ENCODE data around the gene COL12A1.

Gene COL12A1

DNA sequence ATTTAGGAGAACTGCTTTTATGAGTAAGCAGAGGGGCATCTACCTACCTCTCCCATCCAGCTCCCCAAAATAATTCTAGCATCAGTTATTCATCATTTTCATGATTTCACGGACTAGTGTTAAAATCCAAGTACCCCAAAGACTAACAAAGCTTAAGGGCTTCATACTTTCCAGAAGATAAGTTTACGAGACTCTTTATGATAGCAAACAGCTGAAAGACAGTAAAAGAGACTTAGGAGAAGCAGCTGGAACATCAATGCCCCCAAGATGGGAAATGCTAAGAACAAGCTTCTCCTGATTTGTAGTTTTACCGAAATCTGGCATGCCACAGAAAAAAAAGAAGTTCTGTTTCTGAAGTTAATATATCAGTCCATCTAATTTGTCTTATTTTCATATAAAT lies 70.0 kb downstream of the COL12A1 start:
- no peak for DNase-seq

DNA sequence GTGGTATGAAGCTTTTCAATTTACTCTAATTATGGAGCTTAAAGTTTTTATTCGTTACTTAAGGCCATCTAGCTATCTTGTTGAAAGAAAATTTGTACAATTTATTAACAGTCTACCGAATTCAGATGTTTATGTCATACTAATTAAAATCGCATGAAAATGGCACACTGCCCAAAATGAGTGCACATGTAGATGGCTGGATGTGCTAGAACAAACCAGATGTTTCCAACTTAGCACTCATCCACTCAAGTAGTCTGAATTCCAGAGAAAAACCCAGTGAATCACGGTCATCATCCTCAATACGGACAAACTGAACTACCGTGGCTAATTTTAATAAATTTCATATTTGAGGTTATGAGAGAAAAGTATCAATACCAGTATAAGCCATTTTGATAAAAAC lies 70.4 kb downstream of the COL12A1 start:
- DNase-seq: no peak

- DNase-seq: peak; percentile 76
Observed at GRCh38 chr6:75130784-75131183, 75.1 kb downstream of the COL12A1 start.

- DNase-seq: peak; percentile 15
Observed at GRCh38 chr6:75128878-75129570, 76.8 kb downstream of the COL12A1 start.

GRCh38 chr6:75126518-75126917 lies 79.3 kb downstream of the COL12A1 start:
- DNase-seq: no peak

GRCh38 chr6:75124983-75125382 lies 80.9 kb downstream of the COL12A1 start:
- peak; percentile 31 for DNase-seq

DNA sequence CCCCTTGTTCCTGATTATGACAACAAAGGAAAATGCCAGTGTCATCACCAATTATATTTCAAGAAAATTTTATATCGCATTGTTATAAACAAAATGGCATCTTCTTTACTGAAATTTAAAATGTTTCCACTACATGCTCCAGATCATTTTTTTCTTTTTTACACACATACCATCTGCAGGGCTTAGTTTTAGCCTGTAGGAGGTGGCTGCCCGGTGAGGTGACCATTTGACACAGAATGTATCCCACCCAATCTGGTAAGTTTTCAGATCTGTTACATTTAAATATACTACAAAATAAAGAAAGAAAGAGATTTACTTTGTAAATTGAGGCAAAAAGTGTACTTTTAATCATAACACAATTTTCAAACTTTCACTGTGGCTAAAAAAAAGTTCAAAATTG lies 81.8 kb downstream of the COL12A1 start:
- no peak for DNase-seq

DNA sequence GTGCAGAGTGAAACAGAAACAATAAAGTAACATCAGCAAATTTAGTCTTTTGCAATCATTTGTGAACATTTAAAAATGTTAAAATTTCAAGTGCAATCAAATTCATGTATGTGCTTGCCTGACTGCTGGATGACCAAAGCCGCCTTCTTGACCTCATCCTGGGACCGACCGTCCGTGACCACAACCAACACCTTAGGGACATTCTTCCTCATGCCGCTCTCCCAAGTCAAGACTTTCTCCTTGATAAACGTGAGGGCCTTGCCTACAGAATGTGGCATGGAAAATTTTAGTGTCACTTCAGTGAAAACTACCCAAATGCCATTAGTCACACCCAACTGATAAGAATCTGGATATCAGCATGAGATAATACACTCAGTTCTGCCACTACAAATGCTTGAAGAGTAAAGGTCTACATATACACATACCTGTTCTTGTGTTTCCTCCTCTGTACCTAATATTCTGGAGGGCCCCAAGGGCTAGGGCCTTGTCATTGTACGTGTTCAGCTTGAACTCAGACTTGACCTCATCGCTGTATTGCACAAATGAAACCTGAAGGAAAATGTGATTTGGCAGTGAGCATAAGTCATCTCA lies 86.8 kb downstream of the COL12A1 start:
- DNase-seq: no peak

DNA sequence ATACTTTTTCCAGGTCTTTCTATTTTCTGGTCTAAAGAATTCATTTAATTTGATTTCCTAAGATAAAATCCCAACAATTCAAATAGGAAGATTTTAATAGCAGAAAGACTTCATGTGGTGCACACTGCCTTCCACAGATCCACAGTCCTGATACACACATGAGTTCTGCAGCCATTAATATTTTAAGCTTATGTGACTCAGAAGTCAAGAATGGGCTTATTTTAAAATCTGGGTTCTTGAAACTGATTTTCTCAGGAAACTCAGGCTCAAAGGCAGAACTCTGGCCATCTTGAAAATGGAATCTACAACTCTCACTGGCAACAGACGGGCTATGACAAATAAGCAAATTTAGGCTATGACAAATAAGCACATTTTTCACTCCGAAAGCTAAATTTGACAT lies 88.2 kb downstream of the COL12A1 start:
- DNase-seq: peak; percentile 55

GRCh38 chr6:75116946-75117345 lies 88.9 kb downstream of the COL12A1 start:
- DNase-seq: peak; percentile 58

DNA sequence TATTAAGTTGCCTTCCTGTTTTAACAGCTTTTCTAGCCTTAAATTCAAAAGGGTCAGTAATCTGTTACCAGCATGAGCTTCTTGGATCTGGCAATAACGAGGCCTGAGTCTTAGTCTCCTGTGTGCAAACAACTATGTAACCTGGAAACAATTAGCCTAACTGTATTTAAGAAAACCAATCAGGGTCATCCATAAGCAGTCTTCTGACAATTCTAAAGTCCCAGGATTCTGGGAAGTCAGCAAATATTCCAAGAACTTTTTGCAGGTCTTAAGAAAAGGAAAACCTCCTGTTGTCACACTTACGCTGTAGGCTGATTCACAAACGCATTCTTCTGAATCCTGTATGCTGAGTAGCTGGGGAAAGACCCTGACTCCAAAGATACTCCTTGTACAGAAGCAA lies 90.4 kb downstream of the COL12A1 start:
- DNase-seq: no peak

GRCh38 chr6:75114806-75115205 lies 91.0 kb downstream of the COL12A1 start:
- no peak for DNase-seq

DNA sequence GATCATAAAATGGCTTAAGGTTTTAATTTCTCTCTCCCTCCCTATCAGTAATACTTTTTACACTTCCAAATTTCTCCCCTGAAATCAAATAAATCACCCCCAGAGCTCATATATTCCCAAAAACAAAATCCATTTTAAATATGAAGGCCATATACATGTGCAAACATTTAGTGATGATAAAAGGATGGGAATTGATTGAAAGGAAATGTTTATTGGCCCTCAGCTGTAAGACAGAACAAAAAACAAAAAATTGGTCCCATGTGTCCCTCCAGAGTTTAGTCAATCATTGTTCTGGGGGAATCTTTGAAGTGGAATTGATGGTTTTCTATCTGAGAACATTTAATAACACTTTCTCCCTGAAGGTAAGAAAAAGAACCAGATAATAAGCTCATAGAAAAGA lies 91.7 kb downstream of the COL12A1 start:
- no peak for DNase-seq

DNA sequence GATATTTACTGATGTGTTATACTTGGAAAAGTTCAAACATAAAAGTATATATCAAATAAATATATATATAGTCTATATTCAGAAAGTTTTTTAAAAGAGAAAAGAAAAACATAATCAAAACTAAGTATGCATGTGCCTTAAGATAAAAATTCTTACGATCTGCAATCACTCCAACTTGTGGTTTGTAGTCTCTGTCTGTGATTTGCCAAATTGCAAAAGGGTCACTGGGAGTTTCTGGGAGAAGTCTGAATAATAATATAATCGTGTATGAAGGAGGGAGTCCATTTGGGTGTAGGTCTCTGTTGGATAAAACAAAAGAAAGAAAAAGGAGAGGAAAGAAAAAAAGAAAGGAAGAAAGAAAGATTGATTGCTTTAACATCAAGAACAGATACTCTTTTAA lies 92.4 kb downstream of the COL12A1 start:
- DNase-seq: no peak

GRCh38 chr6:75109765-75110164 lies 96.1 kb downstream of the COL12A1 start:
- no peak for DNase-seq

DNA sequence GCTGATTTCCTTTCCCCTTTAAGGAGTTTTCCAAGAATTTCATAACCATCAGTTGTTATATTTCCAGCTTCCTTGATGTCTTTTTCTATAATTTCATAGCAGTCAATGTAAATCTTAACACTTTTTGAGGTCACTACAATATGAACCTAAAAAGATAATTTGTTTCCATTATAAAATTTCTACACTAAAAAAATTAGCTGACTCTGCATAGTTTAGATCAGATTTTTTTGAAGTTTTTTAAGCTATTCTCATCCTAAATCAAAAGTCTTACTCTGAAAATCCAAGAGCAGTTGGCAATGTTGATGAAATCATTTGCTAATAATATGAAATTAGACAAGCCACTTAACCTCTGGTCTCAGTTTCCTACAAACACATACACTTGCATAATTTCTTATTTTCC lies 96.8 kb downstream of the COL12A1 start:
- DNase-seq: no peak

DNA sequence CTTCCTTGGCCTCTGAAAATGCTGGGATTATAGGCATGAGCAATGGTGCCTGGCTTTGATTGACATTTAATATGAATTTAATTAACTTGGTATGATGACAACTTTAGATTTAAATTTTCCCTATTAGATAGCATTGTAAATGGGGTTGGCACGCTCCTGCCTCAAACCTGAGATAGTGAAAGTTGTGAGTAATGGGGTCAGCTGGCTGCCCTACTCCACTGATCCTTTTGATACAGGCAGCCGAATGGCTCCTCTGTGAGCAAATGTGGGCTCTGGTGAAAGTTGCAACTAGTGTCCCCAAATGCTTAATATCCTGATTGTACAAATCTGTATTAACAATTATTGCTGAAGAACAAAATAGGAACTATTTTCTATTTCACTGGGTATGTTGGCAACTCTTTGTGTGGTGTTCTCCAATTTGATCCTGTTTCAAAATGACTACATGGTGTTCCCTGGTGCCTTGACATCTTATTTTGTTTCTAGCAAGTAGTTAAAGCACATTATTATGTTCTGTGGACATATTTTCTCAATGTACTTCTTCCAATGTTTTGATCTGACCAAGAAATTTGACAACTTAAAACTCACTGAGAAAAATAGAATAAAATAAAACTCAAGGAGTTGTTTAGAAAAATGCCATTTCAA lies 97.4 kb downstream of the COL12A1 start:
- DNase-seq: no peak

DNA sequence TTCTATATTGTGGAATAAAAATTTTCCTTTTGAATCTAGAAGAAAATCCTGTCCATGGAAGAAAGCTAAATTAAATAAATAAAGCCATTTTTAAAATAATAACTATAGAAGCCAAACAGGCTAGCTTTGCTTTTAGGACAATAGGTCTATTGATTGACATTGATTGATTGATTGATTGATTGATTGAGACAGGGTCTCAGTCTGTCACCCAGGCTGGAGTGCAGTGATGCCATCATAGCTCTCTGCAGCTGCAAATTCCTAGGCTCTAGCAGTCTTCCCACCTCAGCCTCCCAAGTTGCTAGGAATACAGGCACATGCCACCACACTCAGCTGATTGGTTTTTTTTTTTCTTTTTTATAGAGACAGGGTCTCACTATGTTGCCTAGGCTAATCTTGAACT lies 97.9 kb downstream of the COL12A1 start:
- no peak for DNase-seq

- no peak for DNase-seq
Observed at GRCh38 chr6:75106426-75106825, 99.4 kb downstream of the COL12A1 start.

DNA sequence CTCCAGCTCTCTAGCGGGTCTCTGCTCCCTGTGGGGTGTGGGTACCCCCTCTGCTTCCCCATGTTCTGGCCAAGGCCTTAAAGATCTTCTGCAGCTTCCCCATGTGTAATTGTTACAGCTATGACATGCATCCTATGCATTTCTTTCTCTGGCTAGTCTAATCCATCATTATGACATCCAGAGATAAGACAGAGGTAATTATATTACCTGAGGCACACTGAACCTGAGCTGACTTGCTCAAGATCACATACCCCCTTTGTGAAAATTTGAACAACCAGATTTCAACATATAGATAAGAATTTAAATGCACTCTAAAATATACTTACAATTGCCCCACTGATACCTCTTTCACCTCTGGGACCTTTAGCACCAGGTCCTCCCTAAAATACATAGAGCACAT lies 102.4 kb downstream of the COL12A1 start:
- no peak for DNase-seq

DNA sequence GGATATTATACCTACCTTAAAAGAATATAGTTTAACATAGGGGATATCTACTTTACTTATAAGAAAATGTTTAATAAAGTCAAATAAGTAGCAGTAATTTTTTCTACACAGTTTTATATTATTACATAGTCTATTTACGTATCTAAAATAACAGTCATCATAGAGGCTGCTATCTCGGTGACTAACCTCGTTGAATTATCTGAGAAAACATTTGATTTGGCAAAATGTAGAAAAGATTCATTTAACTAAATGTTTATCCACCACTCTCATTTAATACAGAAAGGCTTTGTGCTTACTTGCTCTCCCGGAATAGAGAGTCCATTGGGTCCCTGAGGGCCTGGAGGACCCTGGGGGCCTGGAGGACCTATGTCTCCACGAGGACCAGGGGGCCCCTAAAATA lies 103.6 kb downstream of the COL12A1 start:
- no peak for DNase-seq

GRCh38 chr6:75101896-75102295 lies 104.0 kb downstream of the COL12A1 start:
- DNase-seq: peak; percentile 44

GRCh38 chr6:75098709-75099108 lies 107.1 kb downstream of the COL12A1 start:
- DNase-seq: peak; percentile 97

DNA sequence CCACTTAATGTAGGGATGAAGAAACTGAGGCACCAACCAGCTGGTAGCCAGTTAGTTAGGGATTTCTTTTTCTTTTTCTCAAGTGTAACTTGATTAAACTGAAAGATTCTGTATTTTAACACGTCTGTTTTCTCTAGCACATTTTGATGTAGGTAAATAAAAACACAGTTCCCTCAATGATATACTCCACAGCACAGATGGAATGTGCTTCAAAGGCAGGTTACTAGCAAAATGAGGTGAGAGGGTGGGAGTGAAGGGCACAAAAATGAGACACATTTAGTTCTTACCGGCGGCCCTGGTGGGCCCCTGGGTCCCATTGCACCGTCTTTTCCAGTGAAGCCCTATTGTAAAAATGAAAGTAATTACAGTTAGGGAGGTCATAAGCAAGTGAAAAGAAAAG lies 108.9 kb downstream of the COL12A1 start:
- DNase-seq: no peak

Data from HCEC 1CT (cell line).